Colonic mucosa (tissue), 4 donors: ENCODE results near the gene PAK5. TPM values are rescaled to one million over a fixed set of nuclear protein-coding genes. Genes with fewer than 3 reads are reported as not detected.

Source experiments
- DNase-seq: peaks from one replicate; pipeline ENCODE4 v3.0.0-alpha.2; 2020
- H3K27ac ChIP-seq: fragments of 200-600 bp; one replicate; pipeline ENCODE4 v1.8.0; 2021
- H3K27me3 ChIP-seq: fragments of 200-600 bp; one replicate; pipeline ENCODE4 v1.8.0; 2021
- H3K36me3 ChIP-seq: fragments of 200-600 bp; one replicate; pipeline ENCODE4 v1.8.0; 2021
- H3K4me1 ChIP-seq: fragments of 200-600 bp; one replicate; pipeline ENCODE4 v1.8.0; 2021; ENCODE audit warnings: mild to moderate bottlenecking
- H3K4me3 ChIP-seq: fragments of 200-600 bp; one replicate; pipeline ENCODE4 v1.8.0; 2021
- H3K9ac ChIP-seq, 2 donors: one replicate each; pipeline ENCODE4 v1.7.0; 2013; ENCODE audit warnings: control low read depth in 2 of 2, low read depth in 2 of 2, low read length in 2 of 2
- H3K9me3 ChIP-seq: fragments of 200-600 bp; one replicate; pipeline ENCODE4 v1.8.0; 2021
- CTCF ChIP-seq: fragments of 200-600 bp; IDR thresholded peaks from one replicate; pipeline ENCODE4 v1.8.0; 2022; ENCODE audit warnings: antibody characterized with exemption, mild to moderate bottlenecking
- intact Hi-C: fragments of 100-400 bp; cut with DNase I; formaldehyde crosslinking; loops from one replicate; pipeline ENCODE4 v1.14.1; 2022
- total RNA-seq, 2 donors: library from RNA; stranded (reverse); fragmentation: NEBNext Ultra II Directional in 1 of 2; extraction: Animal tissue kit (Norgen Biotek cat#: 25700) in 1 of 2; gene quantifications; one replicate each; pipeline ENCODE4 v1.2.1, GENCODE V29; 2021
- donor health status: healthy.
- donor health status: DM: no; HTN: no; CAD: no.
- donor health status: DM: no; HTN: no; CAD: no.

PAK5 gene
- total RNA-seq, 2 donors from 2014 or later = 0.07 TPM; not detected in 1

DNA sequence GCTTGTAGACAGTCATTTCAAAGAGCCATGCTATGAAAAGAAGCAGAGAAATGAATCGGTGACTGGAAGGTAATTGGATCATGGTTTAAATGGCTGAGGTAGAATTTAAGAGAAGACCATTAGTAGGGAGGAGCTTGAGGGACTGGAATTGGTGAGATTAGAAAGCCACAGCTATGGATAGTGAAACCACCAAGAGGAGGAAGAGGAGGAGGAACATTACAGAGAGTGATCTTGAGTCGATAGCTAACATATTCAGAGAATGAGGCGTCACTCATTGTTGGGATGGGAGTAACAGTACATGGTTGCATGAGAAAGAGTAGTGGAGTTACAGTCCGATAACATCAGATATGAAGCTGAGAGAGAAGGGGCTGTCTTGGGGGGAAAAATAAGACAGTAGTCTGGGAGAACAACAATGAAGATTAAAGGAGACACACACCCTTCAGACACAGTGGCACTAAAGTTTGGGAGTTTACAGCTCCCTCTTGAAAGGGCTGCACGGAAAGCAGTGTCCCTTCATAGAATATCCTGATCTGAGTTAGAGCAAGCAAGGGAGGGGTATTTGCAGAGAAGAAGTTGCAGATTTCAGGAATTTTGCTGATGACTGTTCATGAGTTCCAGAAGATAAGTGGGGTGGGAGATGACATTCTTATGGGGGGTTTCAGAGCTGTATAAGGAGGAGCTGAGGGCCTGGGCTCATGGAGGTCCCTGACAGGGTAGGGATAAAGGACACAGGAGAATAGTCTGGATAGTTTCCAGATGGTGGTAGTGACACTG, 339.6 kb downstream of the PAK5 start:
- H3K4me1 ChIP-seq = no peaks in the 10 kb centered on the region
- no peak for TF ChIP-seq CTCF

DNA sequence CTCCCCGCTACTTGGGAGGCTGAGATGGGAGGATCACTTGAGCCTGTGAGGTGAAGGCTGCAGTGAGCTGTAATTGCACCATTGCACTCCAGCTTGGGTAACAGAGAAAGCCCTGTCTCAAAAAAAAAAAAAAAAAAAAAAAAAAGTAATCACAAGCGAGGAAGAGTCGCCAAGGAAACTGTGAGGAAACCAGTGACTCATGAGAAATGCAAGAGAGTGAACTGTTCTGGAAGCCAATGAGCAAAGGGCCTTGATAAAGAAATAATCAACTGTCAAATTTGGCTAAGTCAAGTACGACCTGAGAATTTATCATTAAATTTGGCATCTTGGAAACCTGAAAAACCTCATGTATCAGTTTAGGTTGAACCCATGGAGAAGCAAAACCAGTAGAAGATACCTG, 340.6 kb downstream of the PAK5 start:
- intact Hi-C loops = no loop called here
- Histone ChIP-seq H3K27me3 (no peaks in the 10 kb centered on the region), H3K36me3 (no peaks in the 10 kb centered on the region), H3K9ac (no peak overlapping the region), H3K4me3 (no peak overlapping the region), H3K27ac (no peak overlapping the region), H3K4me1 (no peaks in the 10 kb centered on the region), H3K9me3 (no peaks in the 10 kb centered on the region)
- TF ChIP-seq CTCF = no peak
- no peak for DNase-seq

More for the DNA sequence above, 339.6 kb downstream of the PAK5 start:
- Histone ChIP-seq H3K36me3 (no peaks in the 10 kb centered on the region), H3K9ac (no peak overlapping the region), H3K4me3 (no peak overlapping the region), H3K27me3 (no peaks in the 10 kb centered on the region), H3K9me3 (no peaks in the 10 kb centered on the region), H3K27ac (no peak overlapping the region)
- intact Hi-C loops = no loop called here
- DNase-seq = no peak

GRCh38 chr20:9496155-9496554, 342.7 kb downstream of the PAK5 start:
- no peak for DNase-seq
- no peak overlapping the region for H3K27ac ChIP-seq
- no peaks in the 10 kb centered on the region for H3K9me3 ChIP-seq
- no peaks in the 10 kb centered on the region for H3K4me1 ChIP-seq
- no peak overlapping the region for H3K9ac ChIP-seq
- no peak overlapping the region for H3K4me3 ChIP-seq
- H3K27me3 ChIP-seq = no peaks in the 10 kb centered on the region
- no peaks in the 10 kb centered on the region for H3K36me3 ChIP-seq
- intact Hi-C loops = no loop called here
- TF ChIP-seq CTCF = no peak

DNA sequence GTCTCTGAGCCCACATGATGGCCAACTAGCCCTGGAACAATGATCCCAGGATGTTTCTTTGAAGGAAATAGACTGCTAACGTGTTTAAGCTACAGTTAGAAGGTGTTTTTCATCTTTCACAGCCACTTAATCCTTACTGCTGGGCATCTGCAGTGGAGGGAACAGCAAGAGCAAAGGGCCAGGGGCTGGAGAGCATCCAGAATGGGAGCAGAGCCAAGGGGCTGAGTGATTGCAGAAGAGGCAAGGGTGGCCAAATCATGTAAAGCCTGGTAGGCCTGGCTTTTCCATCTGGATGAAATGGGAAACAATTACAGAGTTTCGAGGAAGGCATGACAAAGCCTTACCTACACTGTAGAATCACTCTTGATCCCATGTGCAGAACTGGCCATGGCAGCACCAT, 343.2 kb downstream of the PAK5 start:
- no peaks in the 10 kb centered on the region for H3K4me1 ChIP-seq
- H3K4me3 ChIP-seq = no peak overlapping the region
- no peak for DNase-seq
- no peak for TF ChIP-seq CTCF
- no peaks in the 10 kb centered on the region for H3K27me3 ChIP-seq
- no peak overlapping the region for H3K27ac ChIP-seq
- intact Hi-C loops = no loop called here
- H3K9ac ChIP-seq = no peak overlapping the region
- H3K9me3 ChIP-seq = no peaks in the 10 kb centered on the region
- no peaks in the 10 kb centered on the region for H3K36me3 ChIP-seq

GRCh38 chr20:9493803-9494202, 345.1 kb downstream of the PAK5 start:
- no peak for TF ChIP-seq CTCF
- H3K4me1 ChIP-seq = no peaks in the 10 kb centered on the region
- H3K9me3 ChIP-seq = no peaks in the 10 kb centered on the region
- no peak overlapping the region for H3K27ac ChIP-seq
- no peak for DNase-seq
- intact Hi-C loops = no loop called here
- H3K4me3 ChIP-seq = no peak overlapping the region
- H3K36me3 ChIP-seq = no peaks in the 10 kb centered on the region
- no peak overlapping the region for H3K9ac ChIP-seq
- no peaks in the 10 kb centered on the region for H3K27me3 ChIP-seq
